Measurements from ENCODE around the gene LRRFIP1. TPM values are rescaled to one million over a fixed set of nuclear protein-coding genes. Genes with fewer than 3 reads are reported as not detected.

LRRFIP1 gene
- total and polyA plus RNA-seq, 2 donors (not counting 1 experiment from before 2014, with no cell fraction given) = 42.0 to 139 TPM

DNA sequence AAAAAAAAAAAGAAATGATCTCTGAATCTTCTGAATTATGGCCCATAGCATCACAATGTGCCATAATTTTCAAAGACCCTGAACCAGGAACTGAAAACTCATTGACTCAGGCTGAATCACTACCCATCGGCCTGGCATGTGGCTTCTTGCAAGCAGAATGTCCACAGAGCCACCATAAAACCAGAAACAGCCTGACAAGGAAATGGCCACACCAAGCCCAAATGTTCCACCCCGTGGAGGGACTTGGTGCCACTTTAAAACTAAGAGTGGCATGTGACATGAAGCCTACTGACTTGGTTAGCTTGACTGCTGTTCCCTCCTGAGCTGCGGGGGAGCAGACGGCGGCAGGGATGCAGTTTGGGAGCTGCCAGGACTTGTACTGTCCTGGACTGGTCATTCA is 100.0 kb downstream of the LRRFIP1 start:
- intact Hi-C loops (cut with micrococcal nuclease) = no loop called here
- H3K4me1 ChIP-seq (ENCODE audit: control insufficient read depth in 2 of 2, insufficient read depth in 2 of 2, low read length in 2 of 2) = peaks cover 12 to 14% of the 10 kb centered on the region in 2 donors
- TF ChIP-seq EZH2 (IDR thresholded peaks at IDR 0.05; ENCODE audit: borderline replicate concordance, insufficient read depth, low read depth, low read length, poor library complexity, severe bottlenecking) = no peak
- TF ChIP-seq, protein P1, sequence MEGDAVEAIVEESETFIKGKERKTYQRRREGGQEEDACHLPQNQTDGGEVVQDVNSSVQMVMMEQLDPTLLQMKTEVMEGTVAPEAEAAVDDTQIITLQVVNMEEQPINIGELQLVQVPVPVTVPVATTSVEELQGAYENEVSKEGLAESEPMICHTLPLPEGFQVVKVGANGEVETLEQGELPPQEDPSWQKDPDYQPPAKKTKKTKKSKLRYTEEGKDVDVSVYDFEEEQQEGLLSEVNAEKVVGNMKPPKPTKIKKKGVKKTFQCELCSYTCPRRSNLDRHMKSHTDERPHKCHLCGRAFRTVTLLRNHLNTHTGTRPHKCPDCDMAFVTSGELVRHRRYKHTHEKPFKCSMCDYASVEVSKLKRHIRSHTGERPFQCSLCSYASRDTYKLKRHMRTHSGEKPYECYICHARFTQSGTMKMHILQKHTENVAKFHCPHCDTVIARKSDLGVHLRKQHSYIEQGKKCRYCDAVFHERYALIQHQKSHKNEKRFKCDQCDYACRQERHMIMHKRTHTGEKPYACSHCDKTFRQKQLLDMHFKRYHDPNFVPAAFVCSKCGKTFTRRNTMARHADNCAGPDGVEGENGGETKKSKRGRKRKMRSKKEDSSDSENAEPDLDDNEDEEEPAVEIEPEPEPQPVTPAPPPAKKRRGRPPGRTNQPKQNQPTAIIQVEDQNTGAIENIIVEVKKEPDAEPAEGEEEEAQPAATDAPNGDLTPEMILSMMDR (IDR thresholded peaks at IDR 0.05) = no peak
- peaks cover 97% of the 10 kb centered on the region for H4K20me1 ChIP-seq (ENCODE audit: control insufficient read depth, insufficient read depth, low read length, poor library complexity, severe bottlenecking)
- 75% methylated on average over 4 of the region's 5 CpGs for WGBS (ENCODE audit: insufficient coverage)
- no peaks in the 10 kb centered on the region for H3K9me3 ChIP-seq (ENCODE audit: control extremely low read depth in 1 of 3, control insufficient read depth in 2 of 3, insufficient read depth in 1 of 3, low read length in 2 of 3)
- no peak overlapping the region for H3K4me3 ChIP-seq (ENCODE audit: control extremely low read depth in 1 of 5, extremely low read depth in 1 of 5, insufficient read depth in 1 of 5, low read depth in 2 of 5, low read length in 4 of 5)
- Mint-ChIP-seq H3K9me3 (ENCODE audit: insufficient read depth) (no peaks in the 10 kb centered on the region), H3K4me1 (peaks cover 45% of the 10 kb centered on the region), H3K27me3 (no peaks in the 10 kb centered on the region), H3K4me3 (no peak overlapping the region), H3K27ac (no peak overlapping the region)
- H2AFZ ChIP-seq (ENCODE audit: insufficient read depth, low read depth, low read length, poor library complexity, severe bottlenecking) = no peak overlapping the region
- H3K36me3 ChIP-seq (replicated peaks in 1 of 2; ENCODE audit: control extremely low read depth in 1 of 2, control insufficient read depth in 1 of 2, extremely low read depth in 1 of 2, insufficient read depth in 2 of 2, low read length in 1 of 2) = peaks cover 0 to 28% of the 10 kb centered on the region in 2 experiments
- H3K9ac ChIP-seq (ENCODE audit: low read length) = no peak overlapping the region
- ATAC-seq (ENCODE audit: low read depth) (peak; percentile 57), DNase-seq (no peak)
- ChIA-PET POLR2A (interaction anchor here (0.7 kb wide), 1 partner anchor 52 kb away, joined by 4 read pairs; no protein-coding TSS in a partner anchor), CTCF (interaction anchor here (1.3 to 2.1 kb wide), 2 partner anchors 18 to 58 kb away, joined by 4 to 9 read pairs; no protein-coding TSS in a partner anchor)
- no peak overlapping the region for H3K4me2 ChIP-seq (replicated peaks; ENCODE audit: low read depth, low read length, poor library complexity, severe bottlenecking)
- H3K27me3 ChIP-seq (replicated peaks in 1 of 4; ENCODE audit: control extremely low read depth in 1 of 4, control insufficient read depth in 3 of 4, insufficient read depth in 4 of 4, low read length in 3 of 4) = no peaks in the 10 kb centered on the region
- H3K79me2 ChIP-seq (ENCODE audit: control insufficient read depth, insufficient read depth, low read length) = peaks cover 93% of the 10 kb centered on the region
- H3K27ac ChIP-seq (ENCODE audit: low read length in 2 of 2) = no peak overlapping the region

GRCh38 chr2:237729681-237730475 is 102.5 kb downstream of the LRRFIP1 start:
- no peaks in the 10 kb centered on the region for H3K27me3 Mint-ChIP-seq
- no peak overlapping the region for H3K4me3 Mint-ChIP-seq
- Histone ChIP-seq H3K9ac (ENCODE audit: low read length) (no peak overlapping the region), H4K20me1 (ENCODE audit: control insufficient read depth, insufficient read depth, low read length, poor library complexity, severe bottlenecking) (peaks cover 97% of the 10 kb centered on the region), H3K36me3 (replicated peaks in 1 of 2; ENCODE audit: control extremely low read depth in 1 of 2, control insufficient read depth in 1 of 2, extremely low read depth in 1 of 2, insufficient read depth in 2 of 2, low read length in 1 of 2) (peaks cover 0 to 24% of the 10 kb centered on the region in 2 experiments), H3K79me2 (ENCODE audit: control insufficient read depth, insufficient read depth, low read length) (peaks cover 95% of the 10 kb centered on the region), H3K4me3 (ENCODE audit: control extremely low read depth in 1 of 5, extremely low read depth in 1 of 5, insufficient read depth in 1 of 5, low read depth in 2 of 5, low read length in 4 of 5) (no peak overlapping the region), H3K4me1 (ENCODE audit: control insufficient read depth in 2 of 2, insufficient read depth in 2 of 2, low read length in 2 of 2) (peaks cover 3 to 8% of the 10 kb centered on the region in 2 donors), H3K4me2 (replicated peaks; ENCODE audit: low read depth, low read length, poor library complexity, severe bottlenecking) (no peak overlapping the region), H3K27ac (ENCODE audit: low read length in 2 of 2) (no peak overlapping the region), H2AFZ (ENCODE audit: insufficient read depth, low read depth, low read length, poor library complexity, severe bottlenecking) (no peak overlapping the region), H3K9me3 (ENCODE audit: control extremely low read depth in 1 of 3, control insufficient read depth in 2 of 3, insufficient read depth in 1 of 3, low read length in 2 of 3) (no peaks in the 10 kb centered on the region), H3K27me3 (replicated peaks in 1 of 4; ENCODE audit: control extremely low read depth in 1 of 4, control insufficient read depth in 3 of 4, insufficient read depth in 4 of 4, low read length in 3 of 4) (no peaks in the 10 kb centered on the region)
- CTCF ChIA-PET = interaction anchor here (0.9 to 4.9 kb wide), 3 partner anchors 12 to 57 kb away, joined by 3 to 27 read pairs (median 4); no protein-coding TSS in a partner anchor
- 100% methylated on average over 3 of the region's 12 CpGs for WGBS (ENCODE audit: insufficient coverage)
- no peak for DNase-seq
- H3K27ac Mint-ChIP-seq = no peak overlapping the region
- TF ChIP-seq EZH2 (IDR thresholded peaks at IDR 0.05; ENCODE audit: borderline replicate concordance, insufficient read depth, low read depth, low read length, poor library complexity, severe bottlenecking) = no peak
- TF ChIP-seq, protein P1 (IDR thresholded peaks at IDR 0.05) = no peak
- no peak for ATAC-seq (ENCODE audit: low read depth)
- H3K4me1 Mint-ChIP-seq = peaks cover 45% of the 10 kb centered on the region
- POLR2A ChIA-PET = interaction anchor here (1.1 kb wide), 1 partner anchor 37 kb away, joined by 3 read pairs; no protein-coding TSS in a partner anchor
- intact Hi-C loops (cut with micrococcal nuclease) = no loop called here
- no peaks in the 10 kb centered on the region for H3K9me3 Mint-ChIP-seq (ENCODE audit: insufficient read depth)
